WTC11 (cell line): ENCODE data around the gene NLRP6.
"Not testable (repeated sequence)": the region's sequence is repeated elsewhere in the genome, so short reads cannot be mapped to it uniquely, and the experiment has no call there.

Experiments
- CREB1 ChIP-seq: sonication (generic); formaldehyde crosslinking; IDR thresholded peaks from 2 replicates; pipeline ENCODE4 v1.8.0; 2023; ENCODE audit warnings: mild to moderate bottlenecking, missing genetic modification reagents
- MYBL2 ChIP-seq: sonication (generic); formaldehyde crosslinking; IDR thresholded peaks from 2 replicates; pipeline ENCODE4 v1.8.1; 2023; ENCODE audit warnings: mild to moderate bottlenecking, moderate library complexity, missing genetic modification reagents
- SP1 ChIP-seq: sonication (generic); formaldehyde crosslinking; conservative IDR thresholded peaks from 2 replicates; pipeline ENCODE4 v1.8.1; 2022; ENCODE audit warnings: missing genetic modification reagents
- TCF7 ChIP-seq: sonication (generic); formaldehyde crosslinking; IDR thresholded peaks from 2 replicates; pipeline ENCODE4 v1.8.0; 2022; ENCODE audit warnings: mild to moderate bottlenecking, low read depth, missing genetic modification reagents, moderate library complexity
- TF ChIP-seq, protein P1 (sequence below): sonication (generic); formaldehyde crosslinking; IDR thresholded peaks from 2 replicates; pipeline ENCODE4 v1.8.1; 2023; ENCODE audit warnings: mild to moderate bottlenecking, missing genetic modification reagents, moderate library complexity
- TF ChIP-seq, protein P2 (sequence below): fragments of 200-600 bp; IDR thresholded peaks from 2 replicates; pipeline ENCODE4 v1.8.0; 2022; ENCODE audit warnings: antibody characterized with exemption

DNA sequence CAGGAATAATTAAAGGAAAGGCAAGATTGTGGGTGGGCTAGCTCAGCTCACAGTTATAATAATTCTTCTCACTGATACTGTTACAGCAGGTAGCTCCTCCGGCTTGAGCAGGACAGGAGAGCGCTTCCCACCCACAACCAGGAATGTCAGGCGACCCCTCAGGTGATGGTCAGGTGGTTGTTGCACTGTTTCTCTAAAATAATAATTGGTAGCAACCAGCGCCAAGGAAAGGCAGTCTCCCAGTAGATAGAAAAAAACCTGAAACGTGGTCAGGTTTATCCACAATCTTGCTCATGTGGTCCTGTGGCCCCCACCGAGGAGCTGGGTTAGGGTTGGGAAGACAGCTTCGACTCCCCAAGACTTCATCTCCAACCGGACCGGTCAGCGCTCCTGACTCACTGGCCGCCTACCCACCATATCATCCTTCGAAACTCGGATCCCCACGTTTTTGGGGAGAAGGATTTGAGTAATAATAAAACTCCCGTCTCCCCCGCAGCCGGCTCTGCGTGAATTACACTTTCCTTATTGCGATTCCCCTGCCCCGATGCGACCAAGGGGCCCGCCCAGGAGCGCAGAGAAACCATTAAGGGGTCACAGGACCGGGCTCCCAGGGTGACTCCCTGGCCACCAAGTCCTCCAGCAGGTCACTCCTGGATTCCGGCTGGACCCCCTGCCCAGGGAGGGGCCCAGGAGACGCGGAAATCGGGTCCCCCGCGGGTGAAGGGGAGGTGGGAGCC is 39.6 kb downstream of the NLRP6 start:
- not testable (repeated sequence) for TF ChIP-seq TCF7; SP1 (CRISPR knock-in tag); MYBL2 (CRISPR knock-in tag); CREB1 (CRISPR knock-in tag)
- TF ChIP-seq, protein P1, sequence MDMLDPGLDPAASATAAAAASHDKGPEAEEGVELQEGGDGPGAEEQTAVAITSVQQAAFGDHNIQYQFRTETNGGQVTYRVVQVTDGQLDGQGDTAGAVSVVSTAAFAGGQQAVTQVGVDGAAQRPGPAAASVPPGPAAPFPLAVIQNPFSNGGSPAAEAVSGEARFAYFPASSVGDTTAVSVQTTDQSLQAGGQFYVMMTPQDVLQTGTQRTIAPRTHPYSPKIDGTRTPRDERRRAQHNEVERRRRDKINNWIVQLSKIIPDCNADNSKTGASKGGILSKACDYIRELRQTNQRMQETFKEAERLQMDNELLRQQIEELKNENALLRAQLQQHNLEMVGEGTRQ (CRISPR knock-in tag): not testable (repeated sequence)
- TF ChIP-seq, protein P2, sequence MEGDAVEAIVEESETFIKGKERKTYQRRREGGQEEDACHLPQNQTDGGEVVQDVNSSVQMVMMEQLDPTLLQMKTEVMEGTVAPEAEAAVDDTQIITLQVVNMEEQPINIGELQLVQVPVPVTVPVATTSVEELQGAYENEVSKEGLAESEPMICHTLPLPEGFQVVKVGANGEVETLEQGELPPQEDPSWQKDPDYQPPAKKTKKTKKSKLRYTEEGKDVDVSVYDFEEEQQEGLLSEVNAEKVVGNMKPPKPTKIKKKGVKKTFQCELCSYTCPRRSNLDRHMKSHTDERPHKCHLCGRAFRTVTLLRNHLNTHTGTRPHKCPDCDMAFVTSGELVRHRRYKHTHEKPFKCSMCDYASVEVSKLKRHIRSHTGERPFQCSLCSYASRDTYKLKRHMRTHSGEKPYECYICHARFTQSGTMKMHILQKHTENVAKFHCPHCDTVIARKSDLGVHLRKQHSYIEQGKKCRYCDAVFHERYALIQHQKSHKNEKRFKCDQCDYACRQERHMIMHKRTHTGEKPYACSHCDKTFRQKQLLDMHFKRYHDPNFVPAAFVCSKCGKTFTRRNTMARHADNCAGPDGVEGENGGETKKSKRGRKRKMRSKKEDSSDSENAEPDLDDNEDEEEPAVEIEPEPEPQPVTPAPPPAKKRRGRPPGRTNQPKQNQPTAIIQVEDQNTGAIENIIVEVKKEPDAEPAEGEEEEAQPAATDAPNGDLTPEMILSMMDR: not testable (repeated sequence)
